Natural killer cell (primary cell): Measurements from ENCODE around the gene CCDC187. TPM values are rescaled to one million over a fixed set of nuclear protein-coding genes. Genes with fewer than 3 reads are reported as not detected.

ENCODE experiments used
- ATAC-seq, 3 donors: fragments of 150-1000 bp in 2 of 3; fragments of 200-7000 bp in 1 of 3; cut with Tn5 transposase; 1 replicate in 1 of 3; 2 replicates in 2 of 3; pipeline ENCODE4 v1.10.0; 2021; ENCODE audit warnings: mild to moderate bottlenecking in 2 of 3, moderate library complexity in 2 of 3
- DNase-seq, 2 donors: peaks; one replicate each; pipeline versions ENCODE4 v3.0.0 to v3.0.0-alpha.2; 2013 to 2021; ENCODE audit warnings: mixed read lengths in 1 of 2
- H3K27ac ChIP-seq: one replicate; pipeline ENCODE4 v1.5.1; 2013; ENCODE audit warnings: mild to moderate bottlenecking, low read length
- H3K27me3 ChIP-seq: one replicate; pipeline ENCODE4 v1.6.1; 2013; ENCODE audit warnings: low read length; ENCODE audit not compliant: control insufficient read depth, insufficient read depth
- H3K36me3 ChIP-seq: one replicate; pipeline ENCODE4 v1.6.1; 2013; ENCODE audit warnings: low read length; ENCODE audit not compliant: control insufficient read depth, insufficient read depth
- H3K4me1 ChIP-seq: one replicate; pipeline ENCODE4 v1.6.1; 2013; ENCODE audit warnings: low read length; ENCODE audit not compliant: control insufficient read depth, insufficient read depth
- H3K4me3 ChIP-seq: one replicate; pipeline ENCODE4 v1.5.1; 2013; ENCODE audit warnings: low read length
- H3K9me3 ChIP-seq: one replicate; pipeline ENCODE4 v1.6.1; 2013; ENCODE audit warnings: low read length; ENCODE audit not compliant: control insufficient read depth, insufficient read depth
- H3K27ac Mint-ChIP-seq, 2 donors: one replicate each; pipeline ENCODE4 v1.8.0; 2022; ENCODE audit warnings: mild to moderate bottlenecking in 2 of 2, mixed read lengths in 2 of 2, moderate library complexity in 1 of 2
- H3K27me3 Mint-ChIP-seq, 2 donors: one replicate each; pipeline ENCODE4 v1.8.0; 2022; ENCODE audit warnings: low read depth in 2 of 2, mixed read lengths in 2 of 2
- H3K36me3 Mint-ChIP-seq: one replicate; pipeline ENCODE4 v1.8.0; 2022; ENCODE audit warnings: mixed read lengths
- H3K4me1 Mint-ChIP-seq, 2 donors: one replicate each; pipeline ENCODE4 v1.8.0; 2022; ENCODE audit warnings: mixed read lengths in 2 of 2
- H3K4me3 Mint-ChIP-seq: one replicate; pipeline ENCODE4 v1.8.0; 2022; ENCODE audit warnings: mild to moderate bottlenecking, moderate library complexity, mixed read lengths
- H3K9me3 Mint-ChIP-seq, 2 donors: one replicate each; pipeline ENCODE4 v1.8.0; 2022; ENCODE audit warnings: mixed read lengths in 2 of 2
- CTCF ChIP-seq: fragments of 200-600 bp; IDR thresholded peaks from one replicate; pipeline ENCODE4 v1.8.0; 2022; ENCODE audit warnings: antibody characterized with exemption
- WGBS: methylation state at CpG from one replicate; pipeline ENCODE4 v1.1.7; 2013; ENCODE audit warnings: missing lambda C conversion rate; ENCODE audit not compliant: insufficient coverage; 5-methylcytosine and 5-hydroxymethylcytosine counted together
- intact Hi-C: fragments of 100-400 bp; cut with micrococcal nuclease; formaldehyde crosslinking; loops from one replicate; pipeline ENCODE4 v1.14.2; 2022
- total RNA-seq, 4 donors: library from RNA; stranded (reverse); fragments of 120-200 nt in 1 of 4; gene quantifications; one replicate each; pipeline versions ENCODE4 v1.2.3 to v1.2.4, GENCODE V29; 2013 to 2022

The CCDC187 gene
- total RNA-seq, 3 donors from 2014 or later (not counting 1 experiment from before 2014, with no cell fraction given), result 0.18 TPM; not detected in 2

- 91% methylated on average over 22 of the region's 23 CpGs for WGBS
- Histone ChIP-seq H3K27me3 (no peaks in the 10 kb centered on the region), H3K9me3 (no peaks in the 10 kb centered on the region), H3K36me3 (no peaks in the 10 kb centered on the region), H3K4me3 (no peak overlapping the region), H3K27ac (no peak overlapping the region), H3K4me1 (peaks cover 7% of the 10 kb centered on the region)
- peaks cover 0 to 7% of the 10 kb centered on the region in 2 donors for H3K4me1 Mint-ChIP-seq
- intact Hi-C loops, result no loop called here
- H3K27me3 Mint-ChIP-seq, result no peaks in the 10 kb centered on the region
- H3K4me3 Mint-ChIP-seq, result no peak overlapping the region
- H3K27ac Mint-ChIP-seq, result no peak overlapping the region
- H3K9me3 Mint-ChIP-seq, result no peaks in the 10 kb centered on the region
- no peak for TF ChIP-seq CTCF
- no peaks in the 10 kb centered on the region for H3K36me3 Mint-ChIP-seq
- ATAC-seq, result no peak
- no peak for DNase-seq
These were observed 39.4 kb upstream of the CCDC187 start for GRCh38 chr9:136343121-136343883.

- H3K9me3 ChIP-seq, result no peaks in the 10 kb centered on the region
- H3K27ac Mint-ChIP-seq, result no peak overlapping the region
- no peak overlapping the region for H3K27ac ChIP-seq
- DNase-seq (peak; percentile 46 to 63), ATAC-seq (peak; percentile 75 to 84 (median 81))
- peaks cover 0 to 7% of the 10 kb centered on the region in 2 donors for H3K4me1 Mint-ChIP-seq
- H3K4me3 Mint-ChIP-seq, result no peak overlapping the region
- no peak overlapping the region for H3K4me3 ChIP-seq
- intact Hi-C loops, result no loop called here
- 52% methylated on average over 60 of the region's 60 CpGs for WGBS
- H3K36me3 Mint-ChIP-seq, result no peaks in the 10 kb centered on the region
- H3K27me3 Mint-ChIP-seq, result no peaks in the 10 kb centered on the region
- H3K9me3 Mint-ChIP-seq, result no peaks in the 10 kb centered on the region
- peaks cover 7% of the 10 kb centered on the region for H3K4me1 ChIP-seq
- no peaks in the 10 kb centered on the region for H3K27me3 ChIP-seq
- TF ChIP-seq CTCF, result no peak
- H3K36me3 ChIP-seq, result no peaks in the 10 kb centered on the region
These were observed 38.6 kb upstream of the CCDC187 start for GRCh38 chr9:136342181-136343120.

GRCh38 chr9:136341769-136342168, 37.9 kb upstream of the CCDC187 start:
- no peak for ATAC-seq
- no peak for TF ChIP-seq CTCF
- Histone ChIP-seq H3K27ac (no peak overlapping the region), H3K4me1 (peaks cover 7% of the 10 kb centered on the region), H3K27me3 (no peaks in the 10 kb centered on the region), H3K4me3 (no peak overlapping the region), H3K9me3 (no peaks in the 10 kb centered on the region), H3K36me3 (no peaks in the 10 kb centered on the region)
- Mint-ChIP-seq H3K9me3 (no peaks in the 10 kb centered on the region), H3K4me3 (no peak overlapping the region), H3K4me1 (peaks cover 0 to 7% of the 10 kb centered on the region in 2 donors), H3K36me3 (no peaks in the 10 kb centered on the region), H3K27ac (no peak overlapping the region), H3K27me3 (no peaks in the 10 kb centered on the region)
- 94% methylated on average over 9 of the region's 10 CpGs for WGBS
- no peak for DNase-seq
- intact Hi-C loops, result no loop called here
